Caco-2 (cell line): ENCODE results near the gene SECISBP2L. TPM values are rescaled to one million over a fixed set of nuclear protein-coding genes. Genes with fewer than 3 reads are reported as not detected.

Experiments
- BruUV-seq: library from RNA; stranded (reverse); fragments of 400-500 nt; replicated peaks from 2 replicates; lab custom pipeline; 2021; lab: Mats Ljungman, UMichigan
- CTCF ChIA-PET: fragments of 300-600 bp; sonication (Branson Sonifier 250); formaldehyde crosslinking; loops from one replicate; lab custom pipeline; 2022; ENCODE audit warnings: antibody characterized with exemption; lab: Charles Lee
- POLR2A ChIA-PET: fragments of 300-600 bp; sonication (Branson Sonifier 250); formaldehyde crosslinking; loops from one replicate; lab custom pipeline; 2022; ENCODE audit warnings: antibody characterized with exemption; lab: Charles Lee
- DNase-seq, 2 experiments: peaks; one replicate each; pipeline versions ENCODE4 v3.0.0 to v3.0.0-alpha.2; 2020 to 2022
- H3K27me3 ChIP-seq: replicated peaks from 2 replicates; pipeline ENCODE4 v1.6.0; 2011; ENCODE audit warnings: low read length; ENCODE audit not compliant: control insufficient read depth, insufficient read depth
- H3K36me3 ChIP-seq: 2 replicates; pipeline ENCODE4 v1.5.1; 2011; ENCODE audit warnings: low read length; ENCODE audit not compliant: control insufficient read depth, insufficient read depth
- H3K4me1 ChIP-seq: fragments of 250-450 bp; sonication (Bioruptor Pico); 2 replicates; pipeline ENCODE4 v1.5.1; 2020; ENCODE audit warnings: mild to moderate bottlenecking
- H3K4me3 ChIP-seq: 2 replicates; pipeline ENCODE4 v1.5.1; 2011; ENCODE audit warnings: low read depth, mild to moderate bottlenecking, control low read depth, low read length
- H3K9me3 ChIP-seq: fragments of 250-450 bp; sonication (Bioruptor Pico); 2 replicates; pipeline ENCODE4 v1.5.1; 2020; ENCODE audit warnings: mild to moderate bottlenecking, moderate library complexity
- H3K27ac Mint-ChIP-seq: one replicate; pipeline ENCODE4 v1.8.0; 2022; ENCODE audit warnings: mixed read lengths; ENCODE audit not compliant: unreplicated experiment
- H3K27me3 Mint-ChIP-seq: one replicate; pipeline ENCODE4 v1.8.0; 2022; ENCODE audit warnings: mixed read lengths; ENCODE audit not compliant: insufficient read depth, unreplicated experiment
- H3K36me3 Mint-ChIP-seq: one replicate; pipeline ENCODE4 v1.8.0; 2022; ENCODE audit warnings: mild to moderate bottlenecking, mixed read lengths; ENCODE audit not compliant: insufficient read depth, unreplicated experiment
- H3K4me1 Mint-ChIP-seq: one replicate; pipeline ENCODE4 v1.8.0; 2022; ENCODE audit warnings: low read depth, mixed read lengths; ENCODE audit not compliant: unreplicated experiment
- H3K4me3 Mint-ChIP-seq: one replicate; pipeline ENCODE4 v1.8.0; 2022; ENCODE audit warnings: mild to moderate bottlenecking, moderate library complexity, mixed read lengths; ENCODE audit not compliant: unreplicated experiment
- H3K9me3 Mint-ChIP-seq: one replicate; pipeline ENCODE4 v1.8.0; 2022; ENCODE audit warnings: mixed read lengths; ENCODE audit not compliant: unreplicated experiment
- intact Hi-C: fragments of 100-400 bp; cut with micrococcal nuclease; formaldehyde crosslinking; loops from one replicate; pipeline ENCODE4 v1.10.0; 2022; ENCODE audit not compliant: unreplicated experiment
- total RNA-seq: library from RNA; stranded (reverse); gene quantifications from 2 replicates; pipeline ENCODE4 v1.2.3, GENCODE V29; 2022
- TF ChIP-seq, protein P1 (sequence below), 2 experiments: fragments of 200-600 bp in 1 of 2; IDR thresholded peaks; 1 replicate in 1 of 2; 2 replicates in 1 of 2; pipeline versions ENCODE4 v1.5.1 to v1.8.0; 2011 to 2022; ENCODE audit warnings: antibody characterized with exemption in 1 of 2, control low read depth in 1 of 2, inconsistent platforms in 1 of 2, low read depth in 1 of 2, low read length in 1 of 2, mild to moderate bottlenecking in 1 of 2, moderate library complexity in 1 of 2; ENCODE audit not compliant: insufficient read depth in 1 of 2, severe bottlenecking in 1 of 2, unreplicated experiment in 1 of 2

SECISBP2L gene
- total RNA-seq, 1 experiment from 2014 or later, result 27.9 TPM

DNA sequence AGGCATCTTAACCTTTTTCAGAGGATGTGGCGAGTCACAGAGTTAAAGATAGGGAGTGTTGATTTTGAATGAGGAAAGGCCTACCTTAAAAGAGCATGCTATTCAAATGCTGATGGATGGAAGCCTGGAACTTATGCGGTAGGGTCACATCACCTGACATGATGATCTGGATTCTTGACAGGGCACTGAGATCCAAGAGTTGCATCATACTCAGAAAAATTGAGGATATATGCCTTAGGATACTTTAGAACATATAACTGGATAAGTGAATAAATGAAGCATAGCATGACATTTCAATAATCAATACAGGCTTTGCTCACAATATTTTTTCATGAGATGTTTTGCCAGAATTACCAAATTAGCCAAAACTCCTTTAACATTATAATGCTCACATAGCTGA lies 20.1 kb upstream of the SECISBP2L start:
- Histone ChIP-seq H3K4me3 (no peak overlapping the region), H3K27me3 (no peaks in the 10 kb centered on the region), H3K36me3 (no peaks in the 10 kb centered on the region), H3K4me1 (peaks cover 9% of the 10 kb centered on the region; the same call in 1 of the 2 replicates), H3K9me3 (no peaks in the 10 kb centered on the region)
- H3K4me1 Mint-ChIP-seq, result no peaks in the 10 kb centered on the region
- no peak overlapping the region for H3K27ac Mint-ChIP-seq
- H3K9me3 Mint-ChIP-seq, result peaks cover 10% of the 10 kb centered on the region
- ChIA-PET POLR2A (no interaction called here), CTCF (no interaction called here)
- DNase-seq, result no peak
- H3K4me3 Mint-ChIP-seq, result no peak overlapping the region
- H3K27me3 Mint-ChIP-seq, result peaks cover 17% of the 10 kb centered on the region
- no peaks in the 10 kb centered on the region for H3K36me3 Mint-ChIP-seq
- no TSS peak for BruUV-seq
- intact Hi-C loops, result no loop called here
- TF ChIP-seq, protein P1, sequence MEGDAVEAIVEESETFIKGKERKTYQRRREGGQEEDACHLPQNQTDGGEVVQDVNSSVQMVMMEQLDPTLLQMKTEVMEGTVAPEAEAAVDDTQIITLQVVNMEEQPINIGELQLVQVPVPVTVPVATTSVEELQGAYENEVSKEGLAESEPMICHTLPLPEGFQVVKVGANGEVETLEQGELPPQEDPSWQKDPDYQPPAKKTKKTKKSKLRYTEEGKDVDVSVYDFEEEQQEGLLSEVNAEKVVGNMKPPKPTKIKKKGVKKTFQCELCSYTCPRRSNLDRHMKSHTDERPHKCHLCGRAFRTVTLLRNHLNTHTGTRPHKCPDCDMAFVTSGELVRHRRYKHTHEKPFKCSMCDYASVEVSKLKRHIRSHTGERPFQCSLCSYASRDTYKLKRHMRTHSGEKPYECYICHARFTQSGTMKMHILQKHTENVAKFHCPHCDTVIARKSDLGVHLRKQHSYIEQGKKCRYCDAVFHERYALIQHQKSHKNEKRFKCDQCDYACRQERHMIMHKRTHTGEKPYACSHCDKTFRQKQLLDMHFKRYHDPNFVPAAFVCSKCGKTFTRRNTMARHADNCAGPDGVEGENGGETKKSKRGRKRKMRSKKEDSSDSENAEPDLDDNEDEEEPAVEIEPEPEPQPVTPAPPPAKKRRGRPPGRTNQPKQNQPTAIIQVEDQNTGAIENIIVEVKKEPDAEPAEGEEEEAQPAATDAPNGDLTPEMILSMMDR (IDR thresholded peaks at IDR 0.05; ENCODE audit: insufficient read depth in 1 of 2, low read depth in 1 of 2, low read length in 1 of 2, severe bottlenecking in 1 of 2, unreplicated experiment in 1 of 2), result no peak

DNA sequence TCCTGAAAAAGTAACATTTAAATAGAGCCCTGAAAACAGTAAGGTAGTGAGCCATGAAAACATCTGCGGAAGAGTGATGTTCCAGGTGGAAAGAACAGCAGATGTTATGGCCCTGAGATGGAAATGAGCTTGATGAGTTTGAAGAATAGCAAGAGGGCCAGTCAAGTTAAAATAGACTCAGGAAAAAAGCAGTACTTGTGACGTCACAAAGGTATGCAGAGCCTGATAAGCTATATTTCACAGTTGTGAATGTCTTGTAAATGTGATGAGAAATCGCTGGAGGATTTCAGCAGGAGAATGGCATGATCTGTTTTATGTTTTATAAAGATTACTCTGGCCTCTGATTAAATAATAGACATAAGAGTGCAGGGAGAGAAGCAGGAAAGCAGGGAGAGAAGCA lies 18.6 kb upstream of the SECISBP2L start:
- ChIA-PET CTCF (interaction anchor here (0.8 kb wide), 1 partner anchor 81 kb away, joined by 5 read pairs; no protein-coding TSS in a partner anchor), POLR2A (no interaction called here)
- peaks cover 6% of the 10 kb centered on the region for H3K9me3 Mint-ChIP-seq
- no peak overlapping the region for H3K4me3 Mint-ChIP-seq
- intact Hi-C loops, result no loop called here
- no peaks in the 10 kb centered on the region for H3K36me3 ChIP-seq
- no peak overlapping the region for H3K27ac Mint-ChIP-seq
- DNase-seq, result no peak
- H3K27me3 Mint-ChIP-seq, result peaks cover 7% of the 10 kb centered on the region
- peaks cover 13% of the 10 kb centered on the region; the same call in 1 of the 2 replicates for H3K4me1 ChIP-seq
- peaks cover 5% of the 10 kb centered on the region for H3K36me3 Mint-ChIP-seq
- BruUV-seq, result no TSS peak
- TF ChIP-seq, protein P1 (IDR thresholded peaks at IDR 0.05; ENCODE audit: insufficient read depth in 1 of 2, low read depth in 1 of 2, low read length in 1 of 2, severe bottlenecking in 1 of 2, unreplicated experiment in 1 of 2), result no peak
- H3K27me3 ChIP-seq, result no peaks in the 10 kb centered on the region
- H3K4me3 ChIP-seq, result no peak overlapping the region
- peaks cover 6% of the 10 kb centered on the region for H3K4me1 Mint-ChIP-seq
- no peaks in the 10 kb centered on the region for H3K9me3 ChIP-seq

DNA sequence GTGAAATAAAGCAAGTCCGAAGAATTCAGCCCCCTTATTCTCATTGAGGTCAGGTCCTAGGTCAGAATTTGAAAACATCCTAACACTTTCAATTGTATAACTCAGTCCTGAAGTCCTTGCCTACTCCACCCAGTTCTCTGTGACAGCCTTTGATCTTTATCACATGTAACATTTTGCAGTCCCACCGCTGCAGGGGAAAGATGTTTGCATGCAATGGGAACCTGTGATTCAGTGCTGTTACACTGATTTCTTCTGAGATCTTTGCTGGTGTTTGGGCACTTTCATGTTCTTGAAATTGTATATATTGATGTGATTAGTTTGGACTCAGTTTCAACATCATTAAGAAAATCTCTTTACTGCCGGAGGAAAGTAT lies 18.0 kb upstream of the SECISBP2L start:
- peaks cover 6% of the 10 kb centered on the region for H3K4me1 Mint-ChIP-seq
- Histone ChIP-seq H3K4me1 (peaks cover 13% of the 10 kb centered on the region; the same call in 1 of the 2 replicates), H3K36me3 (no peaks in the 10 kb centered on the region), H3K27me3 (no peaks in the 10 kb centered on the region), H3K4me3 (no peak overlapping the region), H3K9me3 (no peaks in the 10 kb centered on the region)
- no peak overlapping the region for H3K27ac Mint-ChIP-seq
- ChIA-PET POLR2A (no interaction called here), CTCF (no interaction called here)
- peaks cover under 1% of the 10 kb centered on the region for H3K27me3 Mint-ChIP-seq
- H3K36me3 Mint-ChIP-seq, result peaks cover 5% of the 10 kb centered on the region
- no peak overlapping the region for H3K4me3 Mint-ChIP-seq
- no TSS peak for BruUV-seq
- TF ChIP-seq, protein P1 (IDR thresholded peaks at IDR 0.05; ENCODE audit: insufficient read depth in 1 of 2, low read depth in 1 of 2, low read length in 1 of 2, severe bottlenecking in 1 of 2, unreplicated experiment in 1 of 2), result no peak
- DNase-seq, result no peak
- intact Hi-C loops, result no loop called here
- H3K9me3 Mint-ChIP-seq, result peaks cover under 1% of the 10 kb centered on the region
